GM18868 (cell line): ENCODE data around the gene IL4R.
"Not testable (repeated sequence)": the region's sequence is repeated elsewhere in the genome, so short reads cannot be mapped to it uniquely, and the experiment has no call there.

Experiments
- ATAC-seq: cut with Tn5 transposase; IDR thresholded peaks from one replicate; pipeline ENCODE4 v1.9.1; 2021; ENCODE audit warnings: mild to moderate bottlenecking, moderate library complexity; ENCODE audit not compliant: unreplicated experiment

Gene IL4R

GRCh38 chr16:27313422-27314160 lies at the start of gene IL4R:
Gene IL4R, plus strand, starts transcription at chr16:27313974. Its CDS starts 26,230 bp downstream, at chr16:27340204.
- ATAC-seq, result peak; percentile 55

- ATAC-seq, result no peak
These were observed 49.6 kb upstream of the IL4R start for GRCh38 chr16:27264151-27264550.

- ATAC-seq, result no peak
These were observed 47.8 kb upstream of the IL4R start for GRCh38 chr16:27265982-27266381.

- ATAC-seq, result no peak
These were observed 46.6 kb upstream of the IL4R start for GRCh38 chr16:27267037-27267677.

- ATAC-seq, result peak; percentile 94
These were observed 45.1 kb upstream of the IL4R start, which contains the start of gene NSMCE1 for GRCh38 chr16:27268376-27269299. Gene NSMCE1, minus strand, starts transcription at chr16:27268772. Its CDS starts 11,202 bp downstream, at chr16:27257570.

GRCh38 chr16:27269300-27270150 lies 44.2 kb upstream of the IL4R start:
- ATAC-seq, result no peak

GRCh38 chr16:27270349-27270748 lies 43.4 kb upstream of the IL4R start:
- ATAC-seq, result no peak

- ATAC-seq, result no peak
These were observed 41.7 kb upstream of the IL4R start for GRCh38 chr16:27272076-27272475.

GRCh38 chr16:27272697-27273096 lies 41.1 kb upstream of the IL4R start:
- not testable (repeated sequence) for ATAC-seq

- no peak for ATAC-seq
These were observed 40.5 kb upstream of the IL4R start for GRCh38 chr16:27273330-27273669.

- peak; percentile 68 for ATAC-seq
These were observed 39.9 kb upstream of the IL4R start for GRCh38 chr16:27273670-27274423.

GRCh38 chr16:27274424-27274874 lies 39.3 kb upstream of the IL4R start:
- ATAC-seq, result not testable (repeated sequence)

- no peak for ATAC-seq
These were observed 38.4 kb upstream of the IL4R start for GRCh38 chr16:27275394-27275793.

GRCh38 chr16:27281243-27281642 lies 32.5 kb upstream of the IL4R start:
- no peak for ATAC-seq

GRCh38 chr16:27284865-27285675 lies 28.7 kb upstream of the IL4R start:
- peak; percentile 62 for ATAC-seq

- ATAC-seq, result peak; percentile 34
These were observed 28.0 kb upstream of the IL4R start for GRCh38 chr16:27285676-27286196.

GRCh38 chr16:27286451-27286850 lies 27.3 kb upstream of the IL4R start:
- ATAC-seq, result no peak

- no peak for ATAC-seq
These were observed 26.5 kb upstream of the IL4R start for GRCh38 chr16:27287051-27287811.
